ENCODE data around the gene BPIFB1.

Gene BPIFB1

DNA sequence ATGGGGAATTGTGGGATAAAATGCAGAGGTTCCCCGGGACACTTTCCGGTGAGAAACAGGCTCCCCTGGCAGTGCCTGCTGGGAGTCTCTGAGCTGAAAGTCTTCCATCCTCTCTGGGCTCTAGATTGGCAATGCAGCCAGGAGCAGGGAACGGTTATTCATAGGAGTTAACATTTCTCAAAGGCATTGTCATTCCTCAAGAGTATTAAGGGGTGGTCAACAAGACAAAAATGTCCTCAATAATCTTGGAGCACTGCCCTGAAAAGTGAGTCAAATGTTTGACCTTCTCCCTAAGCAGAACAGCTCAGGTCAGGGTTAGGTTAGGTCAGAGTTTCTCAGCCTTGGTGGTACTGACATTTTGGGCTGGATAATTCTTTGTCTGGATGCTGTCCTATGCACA lies 13.2 kb downstream of the BPIFB1 start:
- DNase-seq (ENCODE audit: low spot score), result no peak

DNA sequence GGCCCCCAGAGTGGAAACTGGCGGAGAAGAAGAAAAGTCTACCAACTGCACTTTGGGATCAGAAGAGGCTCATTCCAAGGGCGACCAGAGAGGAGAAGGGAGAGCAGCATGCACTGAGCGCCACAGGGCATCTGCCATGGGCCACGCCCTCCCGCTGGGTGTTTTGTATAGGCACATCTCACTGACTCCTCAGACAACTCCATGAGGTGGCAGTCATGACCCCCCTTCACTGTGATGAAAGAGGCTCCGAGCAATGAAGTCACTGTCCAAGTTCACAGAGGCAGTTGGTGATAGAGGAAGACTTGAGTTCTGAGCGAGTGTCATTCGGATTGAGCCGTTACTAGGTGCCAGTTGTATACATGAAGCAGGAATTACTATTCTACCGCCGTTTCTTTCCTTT lies 15.4 kb downstream of the BPIFB1 start:
- DNase-seq (ENCODE audit: low spot score), result no peak

DNA sequence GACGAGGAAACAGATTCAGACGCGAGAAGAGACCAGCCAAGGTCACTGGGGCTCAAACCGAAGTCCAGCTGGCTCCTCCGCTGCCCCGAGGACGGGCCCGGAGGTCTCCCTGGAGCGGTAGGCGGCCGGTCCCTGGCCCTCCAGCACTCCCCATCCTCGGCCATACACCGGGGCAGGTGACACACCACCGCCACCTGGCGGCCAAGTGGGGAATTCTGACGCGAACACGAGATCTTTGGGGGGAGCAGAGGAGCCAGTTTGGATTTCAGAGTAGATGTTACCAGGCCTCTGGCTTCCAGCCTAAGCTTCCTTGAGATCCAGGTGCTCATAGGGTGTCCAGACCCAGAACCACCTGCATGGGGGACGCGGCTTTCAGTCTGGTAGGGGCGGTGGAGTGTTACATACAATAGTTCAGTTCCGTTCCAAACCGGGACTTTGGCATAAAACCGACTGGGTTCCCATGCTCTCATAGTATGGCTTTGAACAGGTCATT lies 16.1 kb downstream of the BPIFB1 start:
- peak; percentile 46 for DNase-seq (ENCODE audit: low spot score)

DNA sequence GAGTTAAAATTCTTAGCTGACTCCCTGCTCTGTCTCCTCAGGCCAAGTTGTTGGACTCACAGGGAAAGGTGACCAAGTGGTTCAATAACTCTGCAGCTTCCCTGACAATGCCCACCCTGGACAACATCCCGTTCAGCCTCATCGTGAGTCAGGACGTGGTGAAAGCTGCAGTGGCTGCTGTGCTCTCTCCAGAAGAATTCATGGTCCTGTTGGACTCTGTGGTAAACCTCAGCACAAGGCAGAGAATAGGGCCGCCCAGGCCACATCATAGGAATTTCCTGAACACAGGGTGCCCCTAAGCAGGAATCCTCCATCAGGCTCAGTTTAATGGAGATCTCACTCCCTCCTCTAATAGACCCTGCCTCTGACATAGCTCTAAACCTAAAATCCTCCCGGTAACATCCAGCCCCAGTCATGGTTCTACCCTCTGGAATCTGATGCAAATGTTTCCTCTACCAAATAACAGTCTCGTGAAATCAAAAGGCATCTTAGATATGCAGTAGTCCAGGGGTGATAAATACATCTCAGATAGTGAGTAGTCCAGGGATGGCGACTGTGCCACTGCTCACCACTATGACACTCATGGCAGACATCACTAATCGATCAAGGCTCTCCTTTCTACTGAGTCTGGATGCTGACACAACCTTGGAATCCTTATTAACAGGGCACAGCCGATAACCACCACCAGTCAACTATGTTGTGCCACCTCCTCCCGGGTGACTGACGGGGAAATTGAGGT lies 18.3 kb downstream of the BPIFB1 start:
- no peak for DNase-seq (ENCODE audit: low spot score)

DNA sequence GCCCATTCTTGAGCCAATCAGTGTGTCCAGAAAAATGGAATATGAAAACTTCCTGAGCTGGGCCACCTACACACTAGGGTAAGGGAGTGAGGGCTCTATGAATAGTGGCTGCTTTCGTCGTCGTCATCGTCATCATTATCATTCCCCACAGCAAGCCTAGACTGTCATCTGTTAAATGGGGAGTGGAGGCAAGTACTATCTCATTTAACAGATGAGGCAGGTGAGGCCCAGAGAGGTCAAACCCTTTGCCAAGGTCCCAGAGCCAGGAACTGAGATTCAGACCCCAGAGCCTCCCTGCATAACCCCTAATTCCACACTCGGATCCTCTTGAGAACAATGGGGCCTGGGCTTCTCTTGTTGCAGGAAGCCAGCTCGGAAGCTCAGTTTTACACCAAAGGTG lies 20.6 kb downstream of the BPIFB1 start:
- no peak for DNase-seq (ENCODE audit: low spot score)

DNA sequence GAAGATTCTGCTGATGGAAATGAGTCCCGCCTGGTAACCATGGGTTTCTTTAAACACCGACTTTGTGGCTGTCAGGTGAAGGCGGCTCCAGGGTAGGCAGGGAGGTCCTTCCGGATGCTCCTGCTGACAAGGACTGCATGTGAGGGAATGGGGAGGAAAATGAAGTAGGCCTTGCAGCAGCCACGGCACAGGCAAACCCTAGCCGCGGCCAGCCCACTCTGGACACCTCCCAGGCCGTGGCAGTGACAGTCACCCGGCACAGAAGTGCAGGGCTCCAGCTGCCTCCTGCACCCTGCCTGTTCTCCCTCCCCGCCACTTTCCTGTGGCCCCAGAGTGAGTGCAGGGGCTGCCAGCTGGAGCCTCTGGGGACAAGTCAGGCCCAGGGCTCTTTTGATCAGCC lies 21.0 kb downstream of the BPIFB1 start:
- no peak for DNase-seq (ENCODE audit: low spot score)

DNA sequence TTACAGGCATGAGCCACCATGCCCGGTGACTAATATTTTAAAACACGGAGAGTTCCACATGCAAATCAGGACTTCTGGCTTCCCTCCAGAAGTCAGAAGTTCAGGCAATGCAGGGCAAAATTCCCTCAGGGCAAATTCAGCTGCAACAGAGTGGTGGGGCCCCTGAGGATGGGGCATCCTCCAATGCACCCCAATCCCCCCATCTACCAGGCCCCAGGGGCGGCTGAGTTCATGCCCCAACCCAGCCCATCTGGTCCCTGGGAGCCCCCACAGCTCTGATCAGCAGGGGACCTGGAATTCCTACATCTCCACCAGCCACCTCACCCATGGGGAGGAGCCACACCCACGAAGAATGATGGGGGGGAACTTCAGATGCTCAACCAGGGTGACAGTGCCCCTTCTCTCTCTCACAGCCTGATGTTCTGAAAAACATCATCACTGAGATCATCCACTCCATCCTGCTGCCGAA lies 22.6 kb downstream of the BPIFB1 start:
- no peak for DNase-seq (ENCODE audit: low spot score)

DNA sequence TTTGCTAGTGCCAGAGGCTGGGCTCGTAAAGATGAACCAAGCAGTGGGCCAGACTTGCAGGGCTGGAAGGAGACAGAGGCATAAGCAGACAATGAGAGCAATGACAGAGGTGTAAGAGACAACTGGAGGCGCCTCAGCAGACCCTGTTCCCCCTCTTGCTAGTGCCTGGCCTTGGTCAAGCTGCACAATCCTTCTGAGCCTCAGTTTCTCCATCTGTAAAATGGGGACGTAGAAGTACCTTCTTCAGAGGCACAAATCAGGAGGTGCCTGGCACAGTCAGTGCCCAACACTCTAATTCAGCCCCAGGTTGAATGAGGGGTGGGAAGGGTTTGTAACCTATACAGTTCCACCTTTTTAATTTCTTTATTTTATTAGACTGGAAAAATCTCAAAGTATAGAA lies 23.2 kb downstream of the BPIFB1 start:
- DNase-seq (ENCODE audit: low spot score), result no peak

DNA sequence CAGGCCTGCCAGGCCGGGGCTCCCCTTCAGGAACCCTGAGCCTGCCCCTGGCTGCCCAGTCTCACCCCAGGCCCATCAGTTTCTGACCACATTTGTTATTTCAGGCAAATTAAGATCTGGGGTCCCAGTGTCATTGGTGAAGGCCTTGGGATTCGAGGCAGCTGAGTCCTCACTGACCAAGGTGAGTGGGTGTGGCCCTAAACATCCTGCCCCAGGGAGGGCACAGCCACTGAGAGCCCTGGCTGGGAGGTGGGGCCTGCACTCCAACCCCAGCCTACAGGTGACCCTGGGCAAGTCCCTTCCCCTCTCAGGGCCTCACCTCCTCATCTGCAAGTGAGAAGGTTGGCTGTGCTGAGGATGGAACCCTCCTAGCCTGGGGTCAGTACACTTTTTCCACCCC lies 23.8 kb downstream of the BPIFB1 start:
- no peak for DNase-seq (ENCODE audit: low spot score)

DNA sequence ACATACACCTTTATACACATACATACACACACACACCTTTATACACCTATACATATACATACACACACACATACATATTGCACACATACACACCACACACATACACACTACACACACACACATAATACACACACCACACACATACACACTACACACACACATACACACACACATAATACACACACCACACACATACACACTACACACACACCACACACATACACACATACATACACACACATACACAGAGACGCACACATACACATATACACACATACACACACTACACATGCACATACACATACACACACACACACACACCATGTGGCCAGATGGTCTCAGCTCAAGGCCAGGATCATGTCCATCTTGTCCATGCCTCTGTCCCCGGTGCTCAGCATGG lies 25.7 kb downstream of the BPIFB1 start:
- no peak for DNase-seq (ENCODE audit: low spot score)

DNA sequence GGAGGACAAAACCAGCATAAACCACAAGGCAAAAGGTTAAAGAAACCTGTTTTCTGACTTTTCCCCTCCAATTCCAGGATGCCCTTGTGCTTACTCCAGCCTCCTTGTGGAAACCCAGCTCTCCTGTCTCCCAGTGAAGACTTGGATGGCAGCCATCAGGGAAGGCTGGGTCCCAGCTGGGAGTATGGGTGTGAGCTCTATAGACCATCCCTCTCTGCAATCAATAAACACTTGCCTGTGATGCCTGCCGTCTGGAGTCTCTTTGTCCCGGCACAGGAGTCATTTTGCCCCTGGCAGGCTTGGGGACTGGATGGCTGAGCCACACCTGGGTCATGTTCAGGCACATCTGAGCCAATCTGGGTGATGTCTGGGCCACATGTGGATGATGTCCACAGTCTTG lies 26.6 kb downstream of the BPIFB1 start:
- DNase-seq (ENCODE audit: low spot score), result no peak

DNA sequence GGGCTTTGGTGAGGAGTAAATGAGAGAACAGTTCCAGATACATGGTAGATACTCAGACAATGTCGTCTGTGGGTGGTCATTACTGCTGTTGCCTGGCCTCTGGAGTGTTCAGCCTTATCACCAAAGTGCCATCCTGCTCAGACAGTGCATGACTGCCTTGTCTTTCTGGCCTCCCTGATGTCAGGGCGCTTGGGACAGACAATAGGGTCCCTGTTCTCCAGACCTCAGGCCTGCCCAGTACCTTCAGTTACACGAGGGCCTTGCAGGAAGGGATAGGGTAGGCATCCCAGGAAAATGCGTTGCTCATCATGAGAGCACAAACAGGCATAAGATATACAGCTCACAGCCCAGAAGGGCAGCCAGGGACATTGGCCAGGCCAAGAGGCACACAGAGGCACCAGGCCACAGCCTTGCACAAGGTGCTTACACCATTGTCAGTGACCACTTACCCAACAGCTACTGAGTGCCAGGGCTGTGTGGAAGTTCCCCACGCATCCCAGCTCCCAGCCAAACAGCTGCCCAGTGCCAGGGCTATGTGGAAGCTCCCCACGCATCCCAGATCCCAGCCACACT lies 27.4 kb downstream of the BPIFB1 start:
- DNase-seq (ENCODE audit: low spot score), result peak; percentile 28

DNA sequence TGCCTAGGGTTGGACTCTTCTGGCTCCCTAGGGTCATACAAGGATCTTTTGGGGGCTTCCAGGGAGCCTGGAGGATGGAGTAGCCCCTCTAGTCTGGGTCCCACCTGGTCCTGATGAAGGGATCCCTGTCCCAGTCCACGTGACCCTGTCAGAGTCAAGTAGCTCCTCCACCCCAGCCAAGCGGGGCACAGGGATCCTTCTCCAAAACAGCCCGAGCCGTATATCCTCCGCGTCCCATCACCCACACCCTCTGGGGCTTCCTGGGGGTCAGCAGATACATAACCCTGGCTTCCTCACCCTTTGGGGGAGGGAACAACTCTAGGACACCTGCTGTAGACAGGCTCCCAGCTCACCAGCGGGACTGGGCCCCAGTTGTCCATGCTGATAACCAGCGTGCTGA lies 28.0 kb downstream of the BPIFB1 start:
- no peak for DNase-seq (ENCODE audit: low spot score)

DNA sequence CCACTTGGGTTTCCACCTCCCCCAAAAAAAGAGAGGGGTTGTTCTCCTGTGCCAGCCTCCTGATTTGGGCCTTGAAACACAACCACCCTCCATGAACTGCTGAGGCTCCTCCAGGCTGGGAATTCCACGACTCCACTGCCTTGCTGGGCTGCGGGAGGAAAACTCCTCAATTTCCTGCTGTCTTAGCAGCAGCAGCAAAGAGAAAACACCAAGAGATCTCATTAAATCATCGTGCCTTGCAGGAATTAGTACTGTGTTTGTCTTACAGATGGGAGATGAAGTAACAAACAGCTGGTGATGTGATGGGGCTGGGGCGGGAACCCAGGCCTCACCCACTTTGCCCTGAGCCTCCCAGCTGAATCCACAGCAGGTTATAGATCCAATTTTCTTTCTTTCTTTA lies 29.0 kb downstream of the BPIFB1 start:
- DNase-seq (ENCODE audit: low spot score), result no peak

DNA sequence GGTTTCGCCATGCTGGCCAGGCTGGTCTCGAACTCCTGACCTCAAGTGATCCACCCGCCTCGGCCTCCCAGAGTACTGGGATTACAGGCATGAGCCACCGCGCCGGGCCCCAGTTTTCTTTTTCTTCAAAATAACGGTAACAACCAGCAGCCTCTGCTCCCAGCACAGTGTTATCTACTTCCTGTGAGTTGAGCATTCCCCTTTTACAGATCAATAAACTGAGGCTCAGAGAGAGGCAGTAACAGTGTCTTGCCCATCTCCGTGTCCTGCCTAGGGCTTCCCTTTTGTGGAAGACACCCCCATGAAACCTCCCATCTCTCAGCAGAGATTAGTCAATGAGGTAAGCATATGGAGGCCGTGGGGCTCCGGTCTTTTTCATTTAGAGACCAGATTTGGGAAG lies 29.6 kb downstream of the BPIFB1 start:
- no peak for DNase-seq (ENCODE audit: low spot score)

DNA sequence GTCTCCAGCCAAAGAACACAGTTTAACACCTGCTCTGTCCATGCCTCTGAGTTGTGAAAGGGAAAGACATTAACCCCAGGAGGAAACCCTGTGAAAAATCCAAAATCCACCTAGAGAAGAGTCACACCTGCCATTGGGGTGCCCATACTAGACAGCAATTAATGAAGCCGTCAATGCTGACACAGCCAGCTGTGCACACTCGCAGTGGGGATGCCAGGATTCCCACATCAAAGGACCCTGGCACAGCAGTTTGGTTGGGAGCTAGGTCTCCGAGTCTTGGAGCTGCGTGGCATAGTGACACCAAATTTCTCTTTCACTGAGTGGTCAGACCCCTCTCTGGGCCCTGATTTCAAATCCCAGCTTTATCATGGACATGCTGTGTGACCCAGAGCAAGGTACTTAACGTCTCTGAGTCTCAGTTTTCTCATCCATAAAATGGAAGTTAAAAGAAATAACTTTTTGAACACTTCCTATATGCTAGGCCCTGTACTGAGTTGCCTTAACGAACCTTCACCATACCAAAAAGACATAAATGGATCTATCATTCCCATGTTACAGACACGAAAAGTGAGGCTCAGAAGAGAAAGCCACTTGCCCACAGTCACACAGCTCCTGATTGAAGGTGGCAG lies 30.8 kb downstream of the BPIFB1 start:
- DNase-seq (ENCODE audit: low spot score), result no peak

DNA sequence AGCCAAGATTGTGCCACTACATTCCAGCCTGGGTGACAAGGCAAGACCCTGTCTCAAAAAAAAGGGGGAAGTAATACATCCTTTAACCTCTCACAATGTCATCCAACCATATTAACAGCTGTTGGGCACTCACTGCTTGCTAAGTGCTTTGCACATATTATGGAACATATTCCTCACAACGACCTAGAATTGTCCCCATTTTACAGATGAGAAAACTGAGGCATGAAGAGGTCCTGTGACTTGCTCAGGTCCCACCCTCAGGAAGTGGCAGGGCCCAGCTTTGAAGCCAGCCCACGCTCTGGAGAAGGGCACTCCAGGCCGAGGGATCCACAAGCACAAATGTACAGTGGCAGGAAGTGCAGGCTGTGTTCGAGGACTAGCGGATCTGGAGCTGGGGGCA lies 33.3 kb downstream of the BPIFB1 start:
- no peak for DNase-seq (ENCODE audit: low spot score)

DNA sequence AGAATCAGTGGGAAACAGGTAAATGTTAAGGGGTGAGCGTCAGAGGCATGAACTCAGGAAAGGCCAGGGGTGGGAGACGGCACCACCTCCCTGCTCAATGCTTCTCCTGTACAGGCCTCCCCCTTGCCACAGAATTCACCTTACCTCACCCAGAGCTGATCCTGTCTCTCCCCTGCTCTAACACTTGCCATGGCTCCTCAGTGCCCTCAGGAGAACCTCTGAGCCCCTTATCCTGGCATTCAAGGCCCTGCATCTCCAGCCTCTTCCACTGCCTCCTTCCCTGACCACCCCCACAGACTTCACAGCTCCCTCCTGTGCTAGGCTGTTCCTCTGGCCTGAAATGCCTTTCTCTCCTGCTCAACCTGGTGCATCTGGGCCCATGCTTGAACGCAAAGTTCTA lies 33.9 kb downstream of the BPIFB1 start:
- DNase-seq (ENCODE audit: low spot score), result no peak

DNA sequence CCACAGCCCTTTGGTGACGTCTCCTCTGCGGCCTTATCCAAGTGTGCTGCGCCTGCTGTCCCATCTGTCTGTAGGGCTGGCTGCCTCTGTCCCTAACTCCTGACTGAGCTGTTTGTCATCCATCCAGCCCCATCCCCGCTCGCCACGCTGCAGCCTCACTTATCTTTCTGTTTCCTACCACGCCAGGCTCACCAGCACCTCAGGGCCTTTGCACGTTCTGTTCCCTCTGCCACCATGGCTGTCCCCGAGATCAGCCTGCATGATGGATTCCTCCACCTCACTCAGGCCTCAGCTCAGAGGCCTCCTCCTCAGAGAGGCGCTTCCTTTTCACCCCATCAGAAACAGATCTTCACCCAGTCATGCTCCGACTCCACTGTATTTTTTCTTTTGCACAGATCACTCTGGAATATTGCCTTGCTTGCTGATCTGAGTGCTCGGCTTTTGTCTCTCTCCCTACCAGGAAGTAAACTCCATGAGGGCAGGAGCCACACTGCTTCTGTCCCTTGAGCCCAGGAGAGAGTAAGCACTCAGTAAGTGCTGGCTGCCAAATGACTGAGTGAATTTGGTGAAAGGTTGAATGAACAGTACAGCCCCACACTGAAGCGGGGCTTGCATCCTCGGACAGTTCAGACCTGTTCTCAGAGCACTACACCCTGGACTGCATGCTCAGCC lies 34.5 kb downstream of the BPIFB1 start:
- DNase-seq (ENCODE audit: low spot score), result no peak

DNA sequence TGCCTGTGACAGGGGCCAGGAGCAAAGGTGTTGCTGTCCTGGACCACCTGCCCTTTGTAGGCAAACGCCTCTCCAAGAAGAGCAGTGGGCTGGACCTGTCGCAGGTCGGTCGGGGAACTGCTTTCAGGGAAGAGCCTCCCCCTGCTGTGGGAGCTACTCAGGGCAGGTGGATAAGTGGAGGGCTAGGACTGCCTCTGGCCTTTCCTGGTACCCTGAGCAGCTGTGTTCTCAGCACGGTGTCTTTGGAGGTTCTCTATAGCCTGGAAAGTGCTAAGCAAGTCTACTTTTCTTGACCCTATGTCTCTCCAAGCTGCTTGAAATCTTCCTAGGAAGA lies 35.0 kb downstream of the BPIFB1 start:
- no peak for DNase-seq (ENCODE audit: low spot score)

DNA sequence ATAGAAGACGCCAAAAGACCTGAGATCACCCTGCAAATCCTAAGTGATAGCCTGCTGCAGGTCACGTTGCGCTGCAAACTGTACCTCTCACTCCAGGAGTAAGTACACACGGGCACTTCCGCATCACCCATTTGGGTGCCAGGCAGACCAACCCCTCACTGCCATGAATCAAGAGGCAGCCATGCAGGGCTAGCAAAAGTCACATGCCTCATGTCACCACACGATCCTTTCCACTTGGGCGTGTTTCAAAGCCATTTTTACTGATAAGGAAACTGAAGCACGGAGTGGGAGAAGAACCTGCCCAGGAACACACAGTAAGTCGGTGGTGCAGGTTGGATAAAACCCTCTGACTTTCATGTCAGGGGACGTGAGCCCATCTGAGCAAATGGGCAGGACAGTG lies 37.0 kb downstream of the BPIFB1 start:
- DNase-seq (ENCODE audit: low spot score), result no peak

DNA sequence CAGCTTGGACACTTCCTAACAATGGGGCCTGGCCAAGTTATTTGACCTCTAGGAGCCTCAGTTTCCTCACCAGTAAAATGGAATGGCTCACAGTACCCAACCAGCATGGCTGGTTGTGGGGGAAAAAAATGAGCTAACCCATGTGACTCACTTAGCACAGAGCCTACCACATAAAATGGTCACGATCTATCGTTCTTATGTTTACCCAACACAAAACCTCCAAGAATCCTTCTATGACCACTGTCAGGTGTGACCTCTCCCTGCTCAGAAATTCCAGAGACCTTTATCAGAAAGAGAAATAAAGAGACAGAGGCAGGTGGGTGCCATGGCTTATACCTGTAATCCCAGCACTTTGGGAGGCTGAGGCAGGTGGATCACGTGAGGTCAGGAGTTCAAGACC lies 39.4 kb downstream of the BPIFB1 start:
- no peak for DNase-seq (ENCODE audit: low spot score)

DNA sequence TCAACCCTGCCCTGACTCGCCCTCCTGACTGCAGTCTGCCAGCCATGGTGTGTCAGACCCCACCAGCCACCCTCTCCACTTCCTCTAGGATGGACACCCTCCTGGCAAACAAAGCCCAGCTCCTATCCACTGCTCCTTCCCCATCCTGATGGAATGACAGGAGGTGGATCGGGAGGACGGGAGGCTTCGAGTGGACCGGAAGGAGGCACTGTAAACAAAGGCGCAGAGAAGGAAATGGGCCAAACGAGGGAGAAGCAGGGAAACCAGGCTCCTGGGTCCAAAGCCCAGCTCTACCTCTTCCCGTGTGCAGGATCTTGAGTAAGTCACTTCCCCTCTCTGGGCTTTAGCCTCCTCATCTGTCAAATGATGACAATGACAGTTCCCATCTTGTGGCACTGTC lies 40.2 kb downstream of the BPIFB1 start:
- DNase-seq (ENCODE audit: low spot score), result no peak

Data from pons (tissue), 1 donor.